HG03575 (cell line): Measurements from ENCODE around the gene KCNIP4.

ENCODE experiments used
- ATAC-seq: cut with Tn5 transposase; IDR thresholded peaks from one replicate; pipeline ENCODE4 v1.9.1; 2021; ENCODE audit not compliant: unreplicated experiment, insufficient number of reproducible peaks, low FRiP score; ENCODE audit errors: extremely low read depth

The KCNIP4 gene

GRCh38 chr4:21454831-21455230 is 493.7 kb downstream of the KCNIP4 start:
- ATAC-seq: no peak

- ATAC-seq: no peak
Measured at GRCh38 chr4:21454201-21454600, 494.4 kb downstream of the KCNIP4 start.

- ATAC-seq: no peak
Measured at GRCh38 chr4:21452931-21453330, 495.6 kb downstream of the KCNIP4 start.

- ATAC-seq: no peak
Measured at GRCh38 chr4:21451032-21451431, 497.5 kb downstream of the KCNIP4 start.

- ATAC-seq: no peak
Measured at GRCh38 chr4:21450331-21450730, 498.2 kb downstream of the KCNIP4 start.

- ATAC-seq: no peak
Measured at GRCh38 chr4:21447301-21448054, 501.1 kb downstream of the KCNIP4 start.

- no peak for ATAC-seq
Measured at GRCh38 chr4:21420166-21420565, 528.4 kb downstream of the KCNIP4 start.

GRCh38 chr4:21415728-21416127 is 532.8 kb downstream of the KCNIP4 start:
- no peak for ATAC-seq

- no peak for ATAC-seq
Measured at GRCh38 chr4:21413807-21414370, 534.7 kb downstream of the KCNIP4 start.

- ATAC-seq: no peak
Measured at GRCh38 chr4:21411086-21411485, 537.5 kb downstream of the KCNIP4 start.

GRCh38 chr4:21410372-21410771 is 538.2 kb downstream of the KCNIP4 start:
- no peak for ATAC-seq

GRCh38 chr4:21387683-21388082 is 560.9 kb downstream of the KCNIP4 start:
- ATAC-seq: no peak

- no peak for ATAC-seq
Measured at GRCh38 chr4:21386166-21386780, 562.3 kb downstream of the KCNIP4 start.

GRCh38 chr4:21385706-21386105 is 562.9 kb downstream of the KCNIP4 start:
- ATAC-seq: no peak

GRCh38 chr4:21384609-21385008 is 564.0 kb downstream of the KCNIP4 start:
- no peak for ATAC-seq

GRCh38 chr4:21380861-21381260 is 567.7 kb downstream of the KCNIP4 start:
- ATAC-seq: no peak

- ATAC-seq: no peak
Measured at GRCh38 chr4:21377046-21377445, 571.5 kb downstream of the KCNIP4 start.

- ATAC-seq: no peak
Measured at GRCh38 chr4:21376176-21376575, 572.4 kb downstream of the KCNIP4 start.

- ATAC-seq: no peak
Measured at GRCh38 chr4:21374641-21375368, 573.8 kb downstream of the KCNIP4 start.

GRCh38 chr4:21367567-21367966 is 581.0 kb downstream of the KCNIP4 start:
- no peak for ATAC-seq
